Bronchial epithelial cell (primary cell): ENCODE measurements around the gene RAB1B. TPM values are rescaled to one million over a fixed set of nuclear protein-coding genes. Genes with fewer than 3 reads are reported as not detected.

Source experiments
- DNase-seq: peaks from one replicate; pipeline ENCODE4 v3.0.0-alpha.2; 2010; ENCODE audit warnings: low read depth
- FAIRE-seq: peaks from 2 replicates; lab custom pipeline; 2011; peaks lifted over from hg19 to GRCh38; lab: Jason Lieb, UNC
- H3K27me3 ChIP-seq: 2 replicates; pipeline ENCODE4 v1.5.1; 2011; ENCODE audit warnings: low read length; ENCODE audit not compliant: control insufficient read depth, insufficient read depth
- H3K36me3 ChIP-seq: 2 replicates; pipeline ENCODE4 v1.5.1; 2011; ENCODE audit warnings: low read length; ENCODE audit not compliant: control insufficient read depth, insufficient read depth
- H3K4me3 ChIP-seq: 2 replicates; pipeline ENCODE4 v1.5.1; 2011; ENCODE audit warnings: mild to moderate bottlenecking, low read depth, low read length, control low read depth
- total RNA-seq: library from RNA; depleted of rRNA; stranded (reverse); fragments of >200 nt; gene quantifications from 2 replicates; pipeline ENCODE4 v1.2.1, GENCODE V29; 2014
- TF ChIP-seq, protein P1 (sequence below): IDR thresholded peaks from 2 replicates; pipeline ENCODE4 v1.5.1; 2011; ENCODE audit warnings: mild to moderate bottlenecking, moderate library complexity, low read length, control low read depth, inconsistent platforms; ENCODE audit not compliant: insufficient read depth, severe bottlenecking

Gene RAB1B
- total RNA-seq, 1 donor from 2014 or later = 54.5 TPM

DNA sequence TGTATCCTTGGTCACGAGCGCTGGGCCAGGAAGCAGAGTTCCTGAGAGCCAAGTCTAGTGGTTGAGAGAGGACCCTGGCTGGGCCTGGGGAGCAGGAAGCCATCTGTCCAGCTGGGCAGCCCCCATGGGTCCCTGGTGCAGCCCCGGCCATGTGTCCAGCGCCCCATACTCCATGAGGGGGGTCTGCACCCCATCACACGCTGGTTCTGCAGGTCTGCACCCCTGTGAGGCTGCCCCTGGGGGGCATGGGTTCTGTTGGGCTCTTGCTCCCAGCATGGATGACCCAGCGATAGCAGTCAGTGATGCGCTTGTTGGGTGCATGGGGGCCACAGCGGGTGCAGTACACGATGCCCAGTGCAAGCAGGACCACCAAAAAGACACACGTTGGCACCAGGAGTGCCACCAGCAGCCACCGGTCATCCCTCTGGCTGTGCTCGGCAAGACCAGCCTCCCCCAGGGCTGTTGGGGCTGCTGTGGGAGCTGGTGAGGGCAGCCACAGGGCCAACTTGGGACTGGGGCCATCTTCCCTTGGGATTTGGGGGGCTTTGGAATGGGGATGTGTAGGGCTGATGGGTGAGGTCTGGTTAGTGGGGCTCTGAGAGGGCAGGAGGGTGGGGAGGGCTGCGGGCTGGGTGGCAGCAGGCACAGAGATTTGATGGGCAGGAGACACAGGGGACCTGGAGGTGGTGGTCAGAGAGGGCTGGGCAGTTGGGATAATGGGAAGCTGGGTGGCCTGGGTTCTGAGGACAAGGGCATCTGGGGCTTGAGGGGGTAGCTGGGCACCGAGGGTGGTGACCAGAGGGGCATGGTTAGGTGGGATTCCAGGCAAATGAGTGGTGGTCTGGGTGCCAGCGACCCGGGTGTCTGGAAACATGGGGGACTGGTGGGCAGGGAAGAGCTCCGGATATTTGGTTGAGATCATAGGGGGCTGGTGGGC, 46.4 kb downstream of the RAB1B start:
- DNase-seq = no peak
- no peak for FAIRE-seq
- H3K4me3 ChIP-seq = no peak overlapping the region

DNA sequence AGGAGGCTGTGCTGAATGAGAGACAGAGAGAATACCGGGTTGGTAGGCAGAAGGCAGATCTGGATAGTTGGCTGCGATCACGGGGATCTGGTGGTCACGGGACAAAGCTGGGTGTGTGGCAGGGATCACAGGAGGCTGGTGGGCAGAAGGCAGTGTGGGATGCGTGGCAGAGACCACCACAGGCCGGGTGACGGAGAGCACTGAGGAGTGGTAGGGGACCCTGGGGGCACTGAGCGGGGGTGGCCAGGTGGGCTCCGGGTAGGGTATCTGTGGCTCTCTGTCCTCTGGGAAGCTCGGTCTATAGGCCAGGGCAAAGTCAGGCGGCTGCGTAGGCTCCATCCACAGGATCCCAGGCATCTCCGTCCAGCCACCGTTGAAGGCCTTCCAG, 47.1 kb downstream of the RAB1B start:
- DNase-seq (no peak), FAIRE-seq (no peak)
- Histone ChIP-seq H3K27me3 (peaks cover 2% of the 10 kb centered on the region), H3K36me3 (no peaks in the 10 kb centered on the region), H3K4me3 (no peak overlapping the region)
- TF ChIP-seq, protein P1, sequence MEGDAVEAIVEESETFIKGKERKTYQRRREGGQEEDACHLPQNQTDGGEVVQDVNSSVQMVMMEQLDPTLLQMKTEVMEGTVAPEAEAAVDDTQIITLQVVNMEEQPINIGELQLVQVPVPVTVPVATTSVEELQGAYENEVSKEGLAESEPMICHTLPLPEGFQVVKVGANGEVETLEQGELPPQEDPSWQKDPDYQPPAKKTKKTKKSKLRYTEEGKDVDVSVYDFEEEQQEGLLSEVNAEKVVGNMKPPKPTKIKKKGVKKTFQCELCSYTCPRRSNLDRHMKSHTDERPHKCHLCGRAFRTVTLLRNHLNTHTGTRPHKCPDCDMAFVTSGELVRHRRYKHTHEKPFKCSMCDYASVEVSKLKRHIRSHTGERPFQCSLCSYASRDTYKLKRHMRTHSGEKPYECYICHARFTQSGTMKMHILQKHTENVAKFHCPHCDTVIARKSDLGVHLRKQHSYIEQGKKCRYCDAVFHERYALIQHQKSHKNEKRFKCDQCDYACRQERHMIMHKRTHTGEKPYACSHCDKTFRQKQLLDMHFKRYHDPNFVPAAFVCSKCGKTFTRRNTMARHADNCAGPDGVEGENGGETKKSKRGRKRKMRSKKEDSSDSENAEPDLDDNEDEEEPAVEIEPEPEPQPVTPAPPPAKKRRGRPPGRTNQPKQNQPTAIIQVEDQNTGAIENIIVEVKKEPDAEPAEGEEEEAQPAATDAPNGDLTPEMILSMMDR = no peak

More for the DNA sequence above, 46.4 kb downstream of the RAB1B start:
- TF ChIP-seq, protein P1 = no peak
- no peaks in the 10 kb centered on the region for H3K36me3 ChIP-seq
- peaks cover 2% of the 10 kb centered on the region for H3K27me3 ChIP-seq

DNA sequence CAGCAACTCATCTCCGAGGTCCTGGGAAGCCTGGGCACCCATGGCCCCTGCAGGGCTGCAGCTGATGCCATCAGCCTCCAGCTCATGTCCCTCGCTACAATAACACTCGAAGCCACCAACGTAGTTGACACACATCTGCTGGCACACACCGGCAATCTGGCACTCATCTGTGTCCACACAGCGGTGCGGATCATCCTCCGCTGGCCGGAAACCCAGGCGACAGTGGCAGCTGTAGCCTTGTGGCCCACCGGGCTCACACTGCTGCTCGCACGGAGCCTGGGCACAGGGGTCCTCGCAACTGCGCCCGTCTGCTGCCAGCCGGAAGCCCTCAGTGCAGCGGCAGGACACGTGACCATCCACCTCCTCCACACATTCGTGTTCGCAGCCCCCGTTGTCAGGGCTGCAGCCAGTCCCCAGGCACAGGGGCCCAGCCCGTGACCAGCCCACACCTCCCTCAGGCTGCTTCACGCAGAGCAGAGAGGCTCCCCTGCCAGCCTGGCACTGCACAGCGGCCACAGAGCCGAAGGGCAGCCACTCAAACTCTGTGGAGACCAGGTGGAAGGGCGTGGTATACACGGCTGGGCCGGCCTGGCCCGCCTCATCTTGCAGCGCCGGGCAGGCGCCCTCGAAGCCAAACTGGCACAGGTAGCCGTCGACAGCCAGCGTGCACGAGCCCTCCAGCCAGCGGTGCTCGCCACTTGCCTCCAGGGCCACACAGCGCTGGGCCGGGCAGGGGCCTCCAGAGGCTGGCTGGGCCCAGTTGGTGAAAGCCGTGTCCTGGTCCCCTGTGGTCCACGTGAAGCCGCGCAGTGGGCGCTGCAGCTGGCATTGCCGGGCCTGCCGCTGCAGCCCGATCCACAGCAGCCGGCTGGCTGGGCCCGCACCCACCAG, 47.7 kb downstream of the RAB1B start:
- FAIRE-seq = no peak

DNA sequence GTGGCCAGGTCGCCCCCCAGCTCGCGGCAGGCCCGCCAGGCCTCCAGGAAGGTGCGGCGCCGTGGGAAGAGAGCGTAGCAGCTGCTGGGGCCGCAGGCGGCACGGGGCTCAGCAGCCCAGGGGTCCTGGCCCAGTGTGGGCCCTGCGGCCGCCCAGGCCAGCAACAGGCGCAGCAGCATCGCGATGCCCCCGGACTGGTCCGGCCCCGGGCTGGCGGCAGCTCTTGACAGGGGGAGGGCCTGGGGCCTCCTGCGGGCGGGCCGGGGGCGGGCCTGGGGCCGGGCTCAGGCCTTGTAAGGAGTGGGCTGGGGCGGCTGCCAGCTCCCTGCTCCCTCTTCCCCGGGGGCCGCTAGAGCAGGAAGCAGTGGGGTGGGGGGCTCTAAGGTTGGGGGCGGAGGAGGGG, 48.4 kb downstream of the RAB1B start, which contains the start of gene CD248:
Gene CD248, minus strand, starts transcription at position 196 of the 403 bp plus-strand sequence. Its CDS starts 17 bp downstream, at position 179.
- TF ChIP-seq, protein P1 = no peak
- no peak within 1 kb of the TSS for H3K4me3 ChIP-seq
- no peaks in the 10 kb centered on the region for H3K36me3 ChIP-seq
- FAIRE-seq = no peak
- peaks cover 2% of the 10 kb centered on the region for H3K27me3 ChIP-seq
- DNase-seq = no peak

More for the DNA sequence above, 47.7 kb downstream of the RAB1B start:
- no peaks in the 10 kb centered on the region for H3K36me3 ChIP-seq
- TF ChIP-seq, protein P1 = no peak
- no peak overlapping the region for H3K4me3 ChIP-seq
- H3K27me3 ChIP-seq = peaks cover 2% of the 10 kb centered on the region
- DNase-seq = no peak

DNA sequence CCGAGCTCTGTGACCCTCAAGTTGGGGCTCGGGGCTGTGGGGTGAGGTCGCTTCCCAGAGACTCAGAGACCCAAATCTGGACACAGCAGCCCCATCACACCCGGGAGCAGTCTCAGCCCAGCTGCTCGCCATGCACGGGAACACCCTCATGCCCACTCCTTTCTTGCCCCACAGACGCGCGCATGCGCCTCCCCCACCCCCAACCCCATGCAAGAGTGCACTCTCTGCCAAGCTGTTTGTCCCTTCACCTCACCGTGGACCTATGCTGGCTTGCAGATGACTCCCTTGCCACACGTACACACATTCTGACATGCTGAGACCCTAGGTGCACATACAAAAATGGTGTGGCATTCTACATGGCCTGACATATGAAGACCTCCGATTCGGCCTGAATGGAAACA, 48.9 kb downstream of the RAB1B start:
- no peak for FAIRE-seq
- H3K36me3 ChIP-seq = no peaks in the 10 kb centered on the region
- H3K27me3 ChIP-seq = peaks cover 2% of the 10 kb centered on the region
- no peak overlapping the region for H3K4me3 ChIP-seq
- TF ChIP-seq, protein P1 = no peak
- no peak for DNase-seq
